ENCODE data around the gene OPHN1.

DNA sequence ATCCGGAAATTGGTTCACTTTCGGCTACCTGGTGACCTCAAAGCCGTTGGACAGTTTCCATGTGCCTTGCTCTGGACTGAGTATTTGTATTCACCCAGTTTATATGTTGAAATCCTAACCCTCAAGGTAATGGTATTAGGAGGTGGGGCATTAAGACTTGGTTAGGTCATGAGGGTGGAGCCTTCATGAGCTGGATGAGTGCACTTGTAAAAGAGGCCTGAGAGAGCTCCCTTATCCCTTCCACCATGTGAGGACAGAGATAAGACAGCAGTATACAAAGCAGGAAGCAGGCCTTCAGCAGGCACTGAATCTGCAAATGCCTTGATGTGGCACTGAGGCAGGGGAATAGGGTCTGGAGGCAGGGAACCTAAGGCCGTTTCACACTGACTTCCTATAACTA lies 5.3 kb upstream of the OPHN1 start:
- TF ChIP-seq CTCF (IDR thresholded peaks at IDR 0.05 in 4 of 5, conservative IDR thresholded peaks at IDR 0.05 in 1 of 5) (no peak), POLR2A (IDR thresholded peaks at IDR 0.05) (no peak)
